GM12864 (cell line): ENCODE measurements around the gene RTCB.
"Not testable (repeated sequence)": the region's sequence is repeated elsewhere in the genome, so short reads cannot be mapped to it uniquely, and the experiment has no call there.

ENCODE experiments used
- DNase-seq: peaks from one replicate; pipeline ENCODE4 v3.0.0-alpha.2; 2011; ENCODE audit warnings: low read depth
- H3K4me3 ChIP-seq: 2 replicates; pipeline ENCODE4 v1.5.1; 2011; ENCODE audit warnings: mild to moderate bottlenecking, low read depth, low read length, control low read depth
- CTCF ChIP-seq: IDR thresholded peaks from 2 replicates; pipeline ENCODE4 v1.5.1; 2011; ENCODE audit warnings: low read depth, mild to moderate bottlenecking, moderate library complexity, low read length, control low read depth, inconsistent platforms; ENCODE audit errors: missing control alignments

The RTCB gene

GRCh38 chr22:32376681-32377080, 35.4 kb downstream of the RTCB start:
- no peak for DNase-seq
- no peak overlapping the region for H3K4me3 ChIP-seq
- TF ChIP-seq CTCF: no peak

GRCh38 chr22:32375678-32376450, 36.2 kb downstream of the RTCB start:
- TF ChIP-seq CTCF: no peak

GRCh38 chr22:32364210-32364609, 47.8 kb downstream of the RTCB start:
- no peak for TF ChIP-seq CTCF
- H3K4me3 ChIP-seq: no peak overlapping the region
- no peak for DNase-seq

More at GRCh38 chr22:32375678-32376450, 36.2 kb downstream of the RTCB start:
- H3K4me3 ChIP-seq: no peak overlapping the region
- no peak for DNase-seq

GRCh38 chr22:32361257-32361656, 50.8 kb downstream of the RTCB start:
- no peak for DNase-seq
- H3K4me3 ChIP-seq: no peak overlapping the region
- no peak for TF ChIP-seq CTCF

- DNase-seq, H3K4me3 ChIP-seq: not testable (repeated sequence)
Measured at GRCh38 chr22:32360096-32360495, 52.0 kb downstream of the RTCB start.

- H3K4me3 ChIP-seq: not testable (repeated sequence)
Measured at GRCh38 chr22:32357567-32357966, 54.5 kb downstream of the RTCB start, which contains the start of gene RFPL3. TSS of gene RFPL3 (plus strand) at chr22:32357867. CDS start at chr22:32358072, 205 bp downstream.

GRCh38 chr22:32355760-32356159, 56.3 kb downstream of the RTCB start:
- no peak for TF ChIP-seq CTCF
- DNase-seq: no peak

More at GRCh38 chr22:32357567-32357966, 54.5 kb downstream of the RTCB start, which contains the start of gene RFPL3:
- DNase-seq: not testable (repeated sequence)

More at GRCh38 chr22:32355760-32356159, 56.3 kb downstream of the RTCB start:
- no peak overlapping the region for H3K4me3 ChIP-seq
